ENCODE data around the gene ELANE.

DNA sequence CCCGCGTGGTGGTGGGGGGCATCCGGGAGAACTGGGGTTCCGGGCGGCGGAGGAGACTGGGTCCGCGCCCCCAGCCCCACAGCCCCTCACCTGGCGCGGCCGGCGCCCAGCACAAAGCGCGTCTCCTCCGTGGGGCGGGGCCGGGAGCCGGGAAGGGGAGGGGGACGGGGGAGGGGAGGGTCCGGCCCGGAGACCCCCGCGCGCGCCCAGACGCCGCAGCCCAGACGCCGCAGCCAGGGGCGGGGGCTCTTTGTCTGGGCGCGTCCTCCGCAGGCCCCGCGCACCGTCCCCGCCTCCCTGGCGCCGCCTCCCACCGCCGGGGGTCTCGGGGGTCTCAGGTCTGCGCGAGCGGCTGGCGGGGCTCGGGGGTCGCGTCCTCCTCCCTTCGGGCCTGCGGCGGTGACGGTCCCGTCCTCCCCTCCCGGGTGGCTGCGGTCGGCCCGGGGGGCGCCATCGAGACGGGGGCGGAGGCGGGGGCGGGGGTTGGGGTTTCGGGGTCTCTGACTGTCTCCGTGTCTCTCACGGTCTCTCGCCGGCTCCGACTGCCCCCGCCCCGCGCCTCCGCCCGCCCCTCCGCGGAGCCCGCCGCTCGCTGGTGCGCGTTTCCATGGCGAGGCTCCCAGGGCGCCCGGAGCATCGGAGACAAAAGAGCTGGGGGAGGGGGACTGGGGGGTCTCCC is 30.1 kb upstream of the ELANE start, which contains the start of gene PLPPR3:
- TF ChIP-seq, protein P1, sequence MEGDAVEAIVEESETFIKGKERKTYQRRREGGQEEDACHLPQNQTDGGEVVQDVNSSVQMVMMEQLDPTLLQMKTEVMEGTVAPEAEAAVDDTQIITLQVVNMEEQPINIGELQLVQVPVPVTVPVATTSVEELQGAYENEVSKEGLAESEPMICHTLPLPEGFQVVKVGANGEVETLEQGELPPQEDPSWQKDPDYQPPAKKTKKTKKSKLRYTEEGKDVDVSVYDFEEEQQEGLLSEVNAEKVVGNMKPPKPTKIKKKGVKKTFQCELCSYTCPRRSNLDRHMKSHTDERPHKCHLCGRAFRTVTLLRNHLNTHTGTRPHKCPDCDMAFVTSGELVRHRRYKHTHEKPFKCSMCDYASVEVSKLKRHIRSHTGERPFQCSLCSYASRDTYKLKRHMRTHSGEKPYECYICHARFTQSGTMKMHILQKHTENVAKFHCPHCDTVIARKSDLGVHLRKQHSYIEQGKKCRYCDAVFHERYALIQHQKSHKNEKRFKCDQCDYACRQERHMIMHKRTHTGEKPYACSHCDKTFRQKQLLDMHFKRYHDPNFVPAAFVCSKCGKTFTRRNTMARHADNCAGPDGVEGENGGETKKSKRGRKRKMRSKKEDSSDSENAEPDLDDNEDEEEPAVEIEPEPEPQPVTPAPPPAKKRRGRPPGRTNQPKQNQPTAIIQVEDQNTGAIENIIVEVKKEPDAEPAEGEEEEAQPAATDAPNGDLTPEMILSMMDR (IDR thresholded peaks at IDR 0.05; ENCODE audit: low read depth, low read length) = no peak
- TF ChIP-seq, protein P2, sequence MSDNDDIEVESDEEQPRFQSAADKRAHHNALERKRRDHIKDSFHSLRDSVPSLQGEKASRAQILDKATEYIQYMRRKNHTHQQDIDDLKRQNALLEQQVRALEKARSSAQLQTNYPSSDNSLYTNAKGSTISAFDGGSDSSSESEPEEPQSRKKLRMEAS (IDR thresholded peaks at IDR 0.05; ENCODE audit: low read depth, low read length) = no peak
- peak; percentile 14 for TF ChIP-seq POLR2A (IDR thresholded peaks at IDR 0.05; ENCODE audit: extremely low read depth, insufficient read length)

Measured in NB4 (cell line).